ENCODE measurements around the gene TCFL5.
"Not testable (repeated sequence)": the region's sequence is repeated elsewhere in the genome, so short reads cannot be mapped to it uniquely, and the experiment has no call there.

The TCFL5 gene

GRCh38 chr20:62880935-62881661, 19.5 kb upstream of the TCFL5 start:
- in situ Hi-C loops (cut with MboI; ENCODE audit: low sequenced_read_pairs), result no loop called here

- in situ Hi-C loops (cut with MboI; ENCODE audit: low sequenced_read_pairs), result no loop called here
Observed at GRCh38 chr20:62880147-62880934, 18.7 kb upstream of the TCFL5 start.

- in situ Hi-C loops (cut with MboI; ENCODE audit: low sequenced_read_pairs), result no loop called here
Observed at GRCh38 chr20:62879275-62880146, 17.9 kb upstream of the TCFL5 start.

- in situ Hi-C loops (cut with MboI; ENCODE audit: low sequenced_read_pairs), result no loop called here
Observed at GRCh38 chr20:62878244-62879038, 16.8 kb upstream of the TCFL5 start.

- in situ Hi-C loops (cut with MboI; ENCODE audit: low sequenced_read_pairs), result no loop called here
Observed at GRCh38 chr20:62876902-62877816, 15.5 kb upstream of the TCFL5 start.

- in situ Hi-C loops (cut with MboI; ENCODE audit: low sequenced_read_pairs), result no loop called here
Observed at GRCh38 chr20:62876501-62876901, 14.9 kb upstream of the TCFL5 start.

- in situ Hi-C loops (cut with MboI; ENCODE audit: low sequenced_read_pairs), result no loop called here
Observed at GRCh38 chr20:62875419-62876361, 14.1 kb upstream of the TCFL5 start.

- in situ Hi-C loops (cut with MboI; ENCODE audit: low sequenced_read_pairs), result no loop called here
Observed at GRCh38 chr20:62874964-62875344, 13.3 kb upstream of the TCFL5 start.

GRCh38 chr20:62873681-62874031, 12.0 kb upstream of the TCFL5 start:
- in situ Hi-C loops (cut with MboI; ENCODE audit: low sequenced_read_pairs), result not testable (repeated sequence)

GRCh38 chr20:62873280-62873679, 11.7 kb upstream of the TCFL5 start:
- in situ Hi-C loops (cut with MboI; ENCODE audit: low sequenced_read_pairs), result no loop called here

GRCh38 chr20:62872862-62873261, 11.2 kb upstream of the TCFL5 start:
- in situ Hi-C loops (cut with MboI; ENCODE audit: low sequenced_read_pairs), result no loop called here

- in situ Hi-C loops (cut with MboI; ENCODE audit: low sequenced_read_pairs), result no loop called here
Observed at GRCh38 chr20:62872184-62872847, 10.7 kb upstream of the TCFL5 start.

- in situ Hi-C loops (cut with MboI; ENCODE audit: low sequenced_read_pairs), result no loop called here
Observed at GRCh38 chr20:62864207-62864606, 2.6 kb upstream of the TCFL5 start.

GRCh38 chr20:62860924-62861691, 514 bp downstream of the TCFL5 start:
- in situ Hi-C loops (cut with MboI; ENCODE audit: low sequenced_read_pairs), result no loop called here

- in situ Hi-C loops (cut with MboI; ENCODE audit: low sequenced_read_pairs), result no loop called here
Observed at GRCh38 chr20:62860391-62860923, 1.2 kb downstream of the TCFL5 start.

- in situ Hi-C loops (cut with MboI; ENCODE audit: low sequenced_read_pairs), result no loop called here
Observed at GRCh38 chr20:62859721-62860120, 1.9 kb downstream of the TCFL5 start.
